ENCODE measurements around the gene OR2AJ1.

Gene OR2AJ1

GRCh38 chr1:247942624-247943023 is 17.9 kb downstream of the OR2AJ1 start:
- Histone ChIP-seq H3K36me3 (ENCODE audit: insufficient read depth, low read length) (no peaks in the 10 kb centered on the region), H3K79me2 (ENCODE audit: insufficient read depth, low read length) (no peaks in the 10 kb centered on the region), H3K4me3 (ENCODE audit: low read depth, low read length, poor library complexity, severe bottlenecking) (no peak overlapping the region), H4K20me1 (ENCODE audit: insufficient read depth, low read length) (no peaks in the 10 kb centered on the region), H3K4me1 (ENCODE audit: insufficient read depth, low read length, severe bottlenecking) (no peaks in the 10 kb centered on the region), H3K27ac (ENCODE audit: low read depth, low read length, poor library complexity, severe bottlenecking) (no peak overlapping the region), H3K4me2 (ENCODE audit: low read length) (no peak overlapping the region), H3K27me3 (ENCODE audit: insufficient read depth, low read length) (no peaks in the 10 kb centered on the region), H3K9ac (ENCODE audit: low read length) (no peak overlapping the region), H3K9me2 (ENCODE audit: low read depth, low read length) (no peaks in the 10 kb centered on the region), H3K9me3 (ENCODE audit: low read length) (no peaks in the 10 kb centered on the region), H2AFZ (ENCODE audit: low read length) (no peak overlapping the region), H3F3A (ENCODE audit: insufficient read depth, low read length) (no peaks in the 10 kb centered on the region)
- no peak for TF ChIP-seq EZH2 (IDR thresholded peaks at IDR 0.05; ENCODE audit: borderline replicate concordance, low read length)
- no peak for TF ChIP-seq CTCF (IDR thresholded peaks at IDR 0.05; ENCODE audit: low read length)

GRCh38 chr1:247948558-247948957 is 23.9 kb downstream of the OR2AJ1 start, which contains the start of gene OR2L8:
OR2L8 (plus strand) TSS chr1:247948858; CDS start chr1:247948858, 0 bp downstream.
- TF ChIP-seq CTCF (IDR thresholded peaks at IDR 0.05; ENCODE audit: low read length), result no peak
- no peak for TF ChIP-seq EZH2 (IDR thresholded peaks at IDR 0.05; ENCODE audit: borderline replicate concordance, low read length)
- Histone ChIP-seq H3K36me3 (ENCODE audit: insufficient read depth, low read length) (no peaks in the 10 kb centered on the region), H4K20me1 (ENCODE audit: insufficient read depth, low read length) (no peaks in the 10 kb centered on the region), H3K9ac (ENCODE audit: low read length) (no peak within 1 kb of the TSS), H2AFZ (ENCODE audit: low read length) (no peak within 1 kb of the TSS), H3K4me2 (ENCODE audit: low read length) (no peak within 1 kb of the TSS), H3K9me3 (ENCODE audit: low read length) (no peaks in the 10 kb centered on the region), H3K27me3 (ENCODE audit: insufficient read depth, low read length) (no peaks in the 10 kb centered on the region), H3F3A (ENCODE audit: insufficient read depth, low read length) (no peaks in the 10 kb centered on the region), H3K4me1 (ENCODE audit: insufficient read depth, low read length, severe bottlenecking) (no peaks in the 10 kb centered on the region), H3K79me2 (ENCODE audit: insufficient read depth, low read length) (no peaks in the 10 kb centered on the region), H3K27ac (ENCODE audit: low read depth, low read length, poor library complexity, severe bottlenecking) (no peak within 1 kb of the TSS), H3K9me2 (ENCODE audit: low read depth, low read length) (no peaks in the 10 kb centered on the region), H3K4me3 (ENCODE audit: low read depth, low read length, poor library complexity, severe bottlenecking) (no peak within 1 kb of the TSS)

GRCh38 chr1:247953408-247953807 is 28.7 kb downstream of the OR2AJ1 start:
- TF ChIP-seq EZH2 (IDR thresholded peaks at IDR 0.05; ENCODE audit: borderline replicate concordance, low read length), result no peak
- TF ChIP-seq CTCF (IDR thresholded peaks at IDR 0.05; ENCODE audit: low read length), result no peak

More at GRCh38 chr1:247953408-247953807, 28.7 kb downstream of the OR2AJ1 start:
- Histone ChIP-seq H3K4me1 (ENCODE audit: insufficient read depth, low read length, severe bottlenecking) (no peaks in the 10 kb centered on the region), H3K27me3 (ENCODE audit: insufficient read depth, low read length) (no peaks in the 10 kb centered on the region), H2AFZ (ENCODE audit: low read length) (no peak overlapping the region), H3F3A (ENCODE audit: insufficient read depth, low read length) (no peaks in the 10 kb centered on the region), H4K20me1 (ENCODE audit: insufficient read depth, low read length) (no peaks in the 10 kb centered on the region), H3K9me3 (ENCODE audit: low read length) (no peaks in the 10 kb centered on the region), H3K9ac (ENCODE audit: low read length) (no peak overlapping the region), H3K4me2 (ENCODE audit: low read length) (no peak overlapping the region), H3K9me2 (ENCODE audit: low read depth, low read length) (no peaks in the 10 kb centered on the region), H3K36me3 (ENCODE audit: insufficient read depth, low read length) (no peaks in the 10 kb centered on the region), H3K4me3 (ENCODE audit: low read depth, low read length, poor library complexity, severe bottlenecking) (no peak overlapping the region), H3K79me2 (ENCODE audit: insufficient read depth, low read length) (no peaks in the 10 kb centered on the region), H3K27ac (ENCODE audit: low read depth, low read length, poor library complexity, severe bottlenecking) (no peak overlapping the region)

All from OCI-LY1 (cell line).